Ishikawa (cell line): ENCODE data around the gene RNF115.

Experiments
- RAD21 ChIP-seq: IDR thresholded peaks from 2 replicates; pipeline ENCODE4 v1.6.1; 2012; ENCODE audit warnings: low read depth
- TAF1 ChIP-seq: IDR thresholded peaks from 2 replicates; pipeline ENCODE4 v1.6.1; 2012; ENCODE audit warnings: low read depth, mild to moderate bottlenecking
- YY1 ChIP-seq: IDR thresholded peaks from 2 replicates; pipeline ENCODE4 v1.6.1; 2012; ENCODE audit warnings: low read depth
- TF ChIP-seq, protein P1 (sequence below): IDR thresholded peaks from 2 replicates; pipeline ENCODE4 v1.6.1; 2012

DNA sequence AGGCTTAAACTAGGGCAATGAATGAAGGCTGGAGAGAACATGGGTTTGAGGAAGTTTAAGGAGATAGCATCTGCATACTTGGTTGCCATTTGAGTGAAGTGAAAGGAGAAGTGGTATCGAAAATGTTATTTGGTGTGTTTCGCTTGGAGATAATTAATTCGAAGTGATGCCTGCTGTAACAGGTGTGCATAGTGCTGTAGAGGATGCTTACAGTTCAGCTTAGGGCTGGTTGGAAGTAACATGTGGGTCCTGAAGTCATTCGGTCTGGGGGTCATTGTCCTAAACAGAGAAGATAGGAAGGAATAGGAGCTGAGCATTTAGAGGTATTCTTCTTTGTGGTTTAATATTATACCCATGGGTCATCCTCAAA is 21.2 kb upstream of the RNF115 start:
- TF ChIP-seq YY1 (no peak), RAD21 (no peak), TAF1 (no peak)
- TF ChIP-seq, protein P1, sequence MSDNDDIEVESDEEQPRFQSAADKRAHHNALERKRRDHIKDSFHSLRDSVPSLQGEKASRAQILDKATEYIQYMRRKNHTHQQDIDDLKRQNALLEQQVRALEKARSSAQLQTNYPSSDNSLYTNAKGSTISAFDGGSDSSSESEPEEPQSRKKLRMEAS, result no peak
